Hematopoietic multipotent progenitor cell (in vitro differentiated cells): ENCODE measurements around the gene COX17. TPM values are rescaled to one million over a fixed set of nuclear protein-coding genes. Genes with fewer than 3 reads are reported as not detected.

ENCODE experiments used
- DNase-seq, 3 donors: peaks; one replicate each; pipeline ENCODE4 v3.0.0-alpha.2; 2011 to 2015; ENCODE audit warnings: low read depth in 2 of 3, low spot score in 2 of 3
- total RNA-seq: library from RNA; depleted of rRNA; stranded (reverse); fragments of >200 nt; gene quantifications from one replicate; pipeline ENCODE4 v1.2.3, GENCODE V29; 2012

The COX17 gene
- total RNA-seq, 1 donor = 7.5 TPM

DNA sequence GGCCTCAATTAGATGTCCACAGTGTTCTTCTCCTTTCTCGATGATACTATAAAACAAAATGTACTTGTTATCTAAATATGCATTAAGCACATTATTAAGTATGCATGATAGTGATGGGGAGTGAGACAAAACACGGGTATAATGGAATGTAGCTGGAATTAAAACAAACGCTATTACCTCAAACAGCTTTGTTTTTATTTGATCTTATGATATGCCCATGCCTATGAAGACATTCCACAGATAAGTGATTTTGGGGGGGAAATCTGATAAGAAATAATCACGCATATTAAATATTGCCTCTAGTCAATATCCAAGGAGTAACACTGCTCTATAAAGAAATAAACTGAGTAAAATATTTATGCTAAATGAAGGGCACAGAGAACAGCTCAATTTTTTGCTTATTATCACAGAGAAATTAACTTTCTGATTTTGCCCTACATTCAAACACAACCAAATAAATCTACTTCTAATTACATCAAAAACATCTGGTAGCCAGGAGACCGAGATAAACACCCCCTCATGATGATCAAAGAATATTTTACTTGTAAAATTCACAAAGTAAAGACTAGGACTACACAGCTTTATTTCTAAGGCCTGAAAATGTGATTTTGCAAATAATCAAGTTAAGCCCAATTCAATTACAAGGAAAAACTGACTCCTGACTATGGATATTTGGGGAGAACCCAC, 1.9 kb downstream of the COX17 start:
- DNase-seq = no peak

DNA sequence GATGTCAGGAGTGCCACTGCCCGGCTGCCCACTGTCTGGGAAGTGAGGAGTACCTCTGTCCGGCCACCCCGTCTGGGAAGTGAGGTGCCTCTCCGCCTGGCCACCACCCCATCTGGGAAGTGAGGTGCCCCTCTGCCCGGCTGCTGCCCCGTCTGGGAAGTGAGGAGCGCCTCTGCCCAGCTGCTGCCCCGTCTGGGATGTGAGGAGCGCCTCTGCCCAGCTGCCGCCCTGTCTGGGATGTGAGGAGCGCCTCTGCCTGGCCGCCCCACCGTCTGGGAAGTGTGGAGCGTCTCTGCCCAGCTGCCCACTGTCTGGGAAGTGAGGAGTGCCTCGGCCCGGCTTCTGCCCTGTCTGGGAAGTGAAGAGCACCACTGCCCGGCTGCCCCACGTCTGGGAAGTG, 3.3 kb downstream of the COX17 start:
- no peak for DNase-seq

DNA sequence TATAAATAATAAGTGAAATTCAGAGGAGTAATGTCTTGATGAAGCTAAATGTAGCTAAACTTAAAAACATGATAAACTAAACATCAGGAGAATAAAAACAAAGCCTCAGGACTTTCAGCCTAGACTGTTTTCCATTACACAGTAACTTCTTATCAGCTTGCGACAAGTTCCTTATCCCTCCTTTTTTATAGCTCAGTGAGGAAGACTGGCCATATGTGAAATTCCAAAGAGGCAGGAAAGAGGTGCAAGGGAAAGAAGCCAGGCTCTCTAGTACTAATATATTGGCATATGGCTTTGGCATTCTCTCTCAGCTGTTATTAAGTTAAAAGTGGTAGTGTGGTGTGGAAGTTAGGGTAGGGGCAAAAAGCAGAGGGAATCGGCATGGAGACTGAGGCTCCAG, 4.4 kb downstream of the COX17 start:
- no peak for DNase-seq

DNA sequence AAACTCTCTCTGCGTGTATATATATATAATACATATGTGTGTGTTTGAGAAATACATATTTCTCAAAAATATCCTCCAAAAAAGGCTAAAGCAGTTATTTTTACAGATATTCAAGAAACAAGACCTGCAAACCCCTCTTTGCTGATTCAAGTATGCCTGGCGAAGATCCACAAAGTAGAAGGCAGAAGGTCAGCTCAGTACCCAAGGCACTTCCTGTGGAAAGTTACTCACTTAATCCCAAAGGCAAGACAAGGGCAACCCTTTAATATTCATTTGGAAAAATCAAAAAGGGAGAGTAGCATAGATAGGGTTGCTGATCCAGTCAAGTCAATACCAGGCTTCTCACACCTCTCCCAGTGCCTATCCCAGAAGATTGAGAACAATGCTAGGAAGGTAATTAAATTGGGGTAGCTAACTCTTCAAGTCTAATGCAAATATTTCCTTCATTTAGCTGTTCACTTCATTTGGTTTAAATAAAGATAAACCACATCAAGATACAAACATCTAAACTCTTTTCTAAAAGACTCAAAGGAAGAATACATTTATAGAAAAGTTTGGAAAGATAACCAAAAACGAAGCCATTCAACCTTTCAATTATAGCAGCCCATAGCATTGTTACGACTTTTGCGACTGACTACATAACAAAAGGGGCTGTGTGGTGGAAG, 7.2 kb downstream of the COX17 start:
- DNase-seq = no peak

DNA sequence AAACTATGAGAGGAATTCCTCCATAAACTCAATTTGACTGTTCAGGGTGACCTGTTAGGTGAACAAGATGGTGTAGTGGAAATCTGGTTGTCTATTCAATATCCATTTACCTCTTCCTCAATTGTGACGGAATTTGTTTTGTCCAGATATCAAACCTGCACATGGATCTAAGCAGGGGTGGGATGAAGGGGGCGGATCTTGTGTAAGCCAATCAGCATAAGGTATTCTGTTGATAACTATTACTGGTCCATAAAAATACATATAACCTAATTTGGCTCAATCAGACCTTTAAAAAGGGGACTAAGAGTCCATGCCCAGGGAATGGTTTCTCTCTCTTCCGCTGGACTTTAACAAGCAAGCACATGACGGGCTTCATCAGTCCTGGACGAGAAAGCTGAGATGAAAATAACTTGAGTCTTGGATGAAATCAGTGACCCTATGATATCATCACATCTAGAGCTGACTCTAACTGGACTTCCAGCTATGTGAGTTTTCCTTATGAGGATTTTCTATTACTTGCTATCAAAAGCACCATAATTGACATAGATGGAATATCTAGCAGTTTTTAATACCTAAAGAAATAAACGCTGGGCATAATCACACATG, 11.1 kb downstream of the COX17 start:
- no peak for DNase-seq

DNA sequence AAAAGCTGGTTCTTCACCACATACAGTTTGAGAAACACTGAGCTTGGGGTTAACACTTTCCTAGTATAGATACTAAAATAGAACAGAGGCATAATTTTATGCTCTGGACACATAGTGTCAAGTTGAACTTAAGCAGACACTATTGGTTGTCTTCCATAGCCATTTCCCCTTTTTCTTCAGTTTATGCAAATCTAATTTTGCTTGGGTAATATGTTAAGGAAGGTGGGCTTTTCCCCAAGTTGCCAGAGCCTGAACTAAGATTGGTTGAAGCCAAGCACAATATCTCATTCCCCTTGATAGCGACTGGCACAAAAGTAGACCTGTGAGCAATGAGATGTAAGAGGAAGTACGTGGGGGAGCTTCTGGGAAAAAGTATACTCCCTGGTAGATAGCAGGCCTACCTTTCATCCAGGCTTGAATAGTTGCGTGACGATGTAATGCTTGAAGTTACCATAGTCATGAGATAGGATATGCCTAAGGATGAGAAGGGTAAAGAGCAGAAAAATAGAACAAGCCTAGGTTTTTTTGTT, 12.3 kb downstream of the COX17 start:
- DNase-seq = no peak

DNA sequence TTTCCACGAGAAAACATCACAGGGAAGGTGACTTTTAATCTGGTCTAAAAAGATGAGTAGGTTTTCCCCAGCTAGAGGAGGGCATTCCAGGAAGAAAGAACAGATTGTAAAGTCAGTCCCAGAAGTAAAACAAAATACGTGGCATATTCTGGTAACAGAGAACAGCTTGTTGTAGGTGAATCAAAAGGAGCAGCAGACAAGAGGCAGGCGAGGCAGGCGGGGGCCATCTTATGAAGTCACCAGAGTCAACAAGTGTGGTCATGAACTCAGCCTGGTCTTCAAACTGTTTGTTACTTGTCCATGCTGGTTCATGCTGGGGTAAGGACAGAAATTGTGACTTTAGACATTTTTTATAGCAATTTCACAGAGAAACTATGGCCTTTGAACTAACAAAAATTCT, 12.8 kb downstream of the COX17 start:
- no peak for DNase-seq

DNA sequence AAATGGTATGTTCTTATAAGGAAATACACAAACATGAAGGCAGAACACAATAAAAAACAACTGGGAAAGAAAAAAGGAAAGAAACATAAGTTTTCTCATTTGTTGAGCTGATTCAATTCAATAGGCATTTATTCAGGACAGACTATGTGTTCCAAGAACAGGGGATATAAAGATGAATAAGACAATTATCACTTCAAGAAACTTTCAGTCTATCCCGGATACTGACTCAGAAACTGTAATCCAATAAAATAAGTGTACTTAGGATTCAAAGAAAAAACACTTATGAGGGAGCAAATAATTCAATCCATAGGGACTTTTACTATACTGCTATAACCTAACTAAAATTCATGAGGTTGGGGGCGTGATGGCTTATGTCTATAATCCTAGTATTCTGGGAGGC, 13.3 kb downstream of the COX17 start:
- no peak for DNase-seq

DNA sequence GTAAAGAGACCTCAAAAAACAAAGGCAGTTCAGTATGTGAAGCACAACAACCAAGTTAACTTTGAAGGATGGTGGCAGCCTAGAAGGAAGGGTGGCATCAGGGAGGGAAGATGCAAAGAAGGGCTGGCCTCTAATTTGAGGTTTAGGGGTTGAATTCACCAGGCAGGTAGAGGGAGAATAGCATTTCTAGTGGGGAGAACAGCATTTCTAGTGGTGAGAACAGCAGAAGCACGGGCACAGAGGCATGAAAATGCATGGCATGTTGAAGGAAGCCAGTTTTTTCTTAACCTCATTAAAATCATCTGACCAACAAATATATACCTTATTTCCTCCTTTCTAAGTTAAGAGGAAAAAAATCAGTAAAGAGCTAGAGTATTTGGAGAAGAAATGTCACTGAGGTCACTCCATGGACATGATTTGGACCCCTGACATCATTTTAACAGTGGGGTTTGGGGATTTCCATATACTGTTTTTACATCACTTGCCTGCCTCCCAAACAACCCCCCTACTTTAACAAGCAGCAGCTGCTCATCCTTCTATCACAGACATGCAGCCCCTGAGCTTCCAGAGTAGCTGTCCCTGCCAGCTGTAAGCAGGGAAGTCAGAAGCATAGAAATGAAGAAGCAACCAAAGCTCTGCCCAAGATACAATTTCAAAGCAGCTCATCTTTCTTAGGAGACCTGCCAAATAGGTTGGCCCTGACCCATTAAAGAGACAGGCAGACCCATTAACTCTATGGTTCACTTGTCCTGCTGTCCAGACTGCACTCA, 14.4 kb downstream of the COX17 start:
- no peak for DNase-seq

DNA sequence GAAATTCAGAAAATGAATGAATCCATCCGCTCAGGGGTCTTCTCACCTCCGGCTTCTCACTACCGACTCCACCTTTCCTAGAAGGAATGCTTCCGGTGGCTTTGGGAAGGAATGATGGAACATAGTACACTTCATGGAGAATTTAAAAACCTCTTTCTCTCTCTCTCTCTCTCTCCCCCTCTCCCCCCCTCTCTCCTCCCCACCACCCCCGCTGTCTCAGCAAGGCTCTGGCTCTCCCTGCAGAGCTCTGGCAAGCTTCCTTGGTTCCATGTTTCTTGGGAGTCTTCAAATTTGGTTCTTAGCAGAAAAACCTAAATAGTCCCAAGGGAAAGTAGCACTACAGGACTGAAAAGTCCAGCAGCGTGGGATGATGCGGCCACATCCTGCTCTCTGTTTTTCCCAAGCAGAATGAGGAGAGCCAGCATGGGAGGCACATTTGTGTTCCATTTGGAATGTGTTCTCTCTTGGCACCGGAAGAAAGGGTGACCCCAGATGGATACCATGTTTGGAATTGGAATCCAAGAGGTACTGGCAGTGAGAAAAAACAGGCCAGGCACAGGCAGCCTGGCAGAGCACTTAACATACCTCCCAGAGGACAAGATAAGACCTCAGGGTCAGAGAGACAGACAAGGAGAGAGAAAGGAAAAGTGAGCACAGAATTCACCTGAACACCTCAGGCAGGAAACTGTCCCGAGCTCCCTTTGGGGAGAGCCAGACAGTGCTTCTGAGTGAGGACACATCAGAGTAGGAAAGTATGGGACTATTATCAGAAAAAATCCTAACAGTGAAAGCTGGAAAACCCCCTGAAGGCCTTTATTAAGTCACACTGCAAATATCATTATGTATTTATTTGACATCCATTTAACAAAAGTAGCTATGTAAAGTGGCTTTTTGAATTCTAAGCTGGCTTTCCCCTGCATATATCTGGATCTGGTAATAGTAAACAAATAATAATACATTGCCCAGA, 16.4 kb downstream of the COX17 start, which contains the start of gene POPDC2:
TSS of gene POPDC2 (minus strand) at position 116 of the 967 bp plus-strand sequence. CDS start 166 bp downstream, outside the sequence.
- DNase-seq = no peak

DNA sequence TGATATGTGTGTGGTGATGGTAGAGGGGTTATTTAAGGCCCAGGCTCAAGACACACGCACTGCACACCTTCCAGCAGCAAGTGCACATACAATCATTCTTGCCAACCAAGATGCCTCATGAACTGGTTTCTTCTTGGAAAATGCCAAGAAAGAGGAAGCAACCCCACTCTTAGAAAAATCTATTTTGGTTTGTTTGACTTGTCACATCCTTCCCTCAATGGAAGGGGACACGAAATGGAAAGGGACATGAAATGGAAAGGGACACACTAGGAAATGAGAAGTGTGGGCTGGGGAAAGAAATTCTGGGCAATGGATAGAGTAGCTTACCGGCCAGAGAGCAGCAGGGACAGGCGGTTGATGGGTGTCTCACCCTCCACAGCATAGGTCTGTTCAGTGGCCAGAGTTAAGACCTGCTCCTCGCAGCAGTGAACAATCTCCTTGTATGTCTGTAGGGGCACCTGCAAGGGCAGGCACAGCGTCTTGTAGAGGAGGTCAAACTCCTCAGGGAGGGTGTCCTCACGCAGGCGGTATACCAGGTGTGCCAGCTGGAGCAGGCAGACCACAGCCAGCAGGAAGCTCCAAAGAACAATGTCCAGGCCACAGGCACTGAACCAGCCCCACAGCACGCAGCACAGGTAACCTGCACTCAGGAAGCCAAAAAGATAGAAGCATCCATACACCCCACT, 17.5 kb downstream of the COX17 start:
- DNase-seq = no peak

DNA sequence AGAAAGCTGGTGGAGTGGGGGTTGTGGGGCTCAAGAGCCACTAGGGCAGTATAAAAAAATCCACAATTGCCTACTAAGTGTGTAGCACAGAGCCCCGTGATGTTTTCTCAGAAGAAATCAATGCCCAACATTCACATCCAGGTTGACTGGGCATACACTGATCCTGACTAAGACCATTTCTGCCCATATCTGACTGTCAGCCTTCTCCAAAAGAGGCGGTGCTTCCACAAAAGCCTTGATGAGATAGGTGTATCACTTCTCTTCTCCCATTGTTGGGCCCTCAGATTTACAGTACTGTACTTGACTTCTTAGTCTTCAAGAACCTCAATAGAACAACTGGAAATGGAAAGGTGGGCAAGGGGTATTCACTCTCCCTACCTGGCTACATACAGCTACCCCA, 18.2 kb downstream of the COX17 start:
- DNase-seq = no peak

DNA sequence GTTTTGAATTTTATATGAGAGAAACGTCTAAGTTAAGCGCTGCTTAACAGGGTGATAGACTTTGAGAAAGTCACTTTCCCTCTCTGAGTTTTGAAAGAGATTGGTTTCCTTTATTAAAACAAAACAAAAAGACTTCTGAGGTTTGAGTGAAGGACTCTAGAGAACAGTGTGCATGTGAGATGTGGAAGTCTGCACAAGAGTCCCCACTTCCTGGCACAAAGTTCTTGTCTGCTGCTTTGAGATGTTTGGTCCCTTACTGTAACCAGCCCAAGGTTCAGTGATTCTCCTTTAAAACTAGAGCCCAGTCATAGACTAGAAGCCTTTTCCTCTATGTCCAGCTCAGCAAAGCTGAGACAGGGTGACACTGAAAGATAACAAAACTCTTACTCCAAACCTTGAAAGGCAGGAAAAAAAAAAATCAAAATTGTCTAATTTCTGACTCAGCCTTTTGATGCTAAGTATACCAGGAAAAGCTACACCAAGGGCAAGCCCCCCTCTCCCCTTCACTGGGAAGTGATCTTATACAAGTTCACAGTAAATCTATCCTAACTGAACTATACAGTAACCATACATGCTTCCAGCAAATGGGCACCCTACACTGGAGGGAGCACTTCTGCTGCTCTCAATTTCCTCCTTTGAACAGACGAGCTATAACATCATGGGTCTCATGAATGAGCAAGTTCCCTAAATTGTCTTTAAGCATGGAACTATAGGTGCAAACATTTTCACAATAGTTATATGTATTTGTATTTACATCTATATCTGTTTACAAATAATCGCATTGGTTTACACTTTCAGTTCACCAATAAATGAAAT, 19.1 kb downstream of the COX17 start:
- no peak for DNase-seq

DNA sequence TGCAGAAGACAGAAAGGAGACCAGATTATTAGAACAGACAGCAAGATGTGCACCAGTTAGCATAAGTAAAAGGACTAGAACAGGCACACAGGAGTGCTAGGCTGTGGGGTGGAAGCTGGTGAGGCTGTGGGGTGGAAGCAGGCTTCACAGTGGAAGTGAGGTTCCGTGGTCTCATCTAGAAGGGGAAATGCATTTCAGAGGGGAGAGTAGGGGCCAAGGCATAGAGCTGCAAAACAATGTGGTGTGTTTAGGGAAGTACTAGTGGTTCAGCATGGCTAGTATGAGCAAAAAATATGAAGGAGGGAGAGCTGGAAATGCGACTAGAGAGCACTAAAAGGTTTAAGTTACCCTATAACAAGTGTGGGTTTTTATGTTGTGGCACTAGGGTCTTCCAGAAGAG, 23.3 kb downstream of the COX17 start:
- peak in 1 of 3 donors; percentile 29 for DNase-seq

DNA sequence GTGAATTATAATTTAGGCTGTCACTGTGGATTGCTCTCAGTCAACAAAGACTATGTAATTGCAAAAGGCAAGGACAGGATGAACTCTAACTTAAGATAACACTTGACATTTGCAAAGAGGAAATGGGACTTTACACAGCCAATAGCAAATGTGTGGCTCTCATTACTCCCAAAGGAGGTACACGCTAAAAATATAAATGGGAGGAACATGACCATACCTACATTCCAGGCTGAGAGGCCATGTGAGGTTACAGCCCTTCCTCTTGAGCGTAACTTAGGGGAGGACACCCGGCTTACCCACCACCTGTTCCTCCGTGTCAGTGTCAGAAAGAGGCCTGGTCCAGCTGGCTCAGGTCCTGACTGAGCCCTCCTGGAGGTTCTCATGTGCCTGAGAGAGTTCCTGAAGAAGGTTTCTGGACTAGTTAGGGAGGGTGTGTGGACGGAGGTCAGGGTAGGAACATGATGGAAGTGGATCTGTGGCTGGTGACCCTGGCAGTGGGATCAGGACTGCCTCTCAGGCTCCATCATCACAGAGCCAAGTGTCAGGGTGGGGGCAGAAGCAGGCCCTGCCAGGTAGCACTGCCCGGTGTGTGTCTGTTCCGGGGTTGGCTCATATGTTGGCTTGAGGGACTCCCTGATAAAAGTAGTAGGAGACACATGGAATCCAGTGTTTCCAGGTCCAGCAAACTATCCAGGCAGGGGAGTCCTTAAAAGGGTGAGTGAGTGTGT, 24.7 kb downstream of the COX17 start:
- no peak for DNase-seq

DNA sequence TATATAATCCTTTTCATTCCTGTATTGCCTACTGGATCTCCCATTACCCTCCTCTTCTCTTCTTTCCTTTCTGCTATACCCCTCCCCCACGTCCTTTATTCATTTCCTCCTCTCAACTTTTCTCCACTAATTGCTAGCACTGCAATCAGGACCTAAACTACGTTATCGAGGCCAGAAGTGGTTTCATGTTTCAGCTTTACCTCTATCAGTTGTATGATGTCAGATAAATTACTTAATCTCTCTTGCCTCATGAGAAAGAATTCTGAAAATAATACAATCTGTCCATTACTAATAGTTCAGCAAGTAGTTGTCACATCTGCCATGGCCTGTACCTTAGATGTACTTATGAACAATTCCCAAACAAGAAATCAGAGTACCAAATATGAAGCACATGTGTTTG, 27.4 kb downstream of the COX17 start:
- DNase-seq = no peak

DNA sequence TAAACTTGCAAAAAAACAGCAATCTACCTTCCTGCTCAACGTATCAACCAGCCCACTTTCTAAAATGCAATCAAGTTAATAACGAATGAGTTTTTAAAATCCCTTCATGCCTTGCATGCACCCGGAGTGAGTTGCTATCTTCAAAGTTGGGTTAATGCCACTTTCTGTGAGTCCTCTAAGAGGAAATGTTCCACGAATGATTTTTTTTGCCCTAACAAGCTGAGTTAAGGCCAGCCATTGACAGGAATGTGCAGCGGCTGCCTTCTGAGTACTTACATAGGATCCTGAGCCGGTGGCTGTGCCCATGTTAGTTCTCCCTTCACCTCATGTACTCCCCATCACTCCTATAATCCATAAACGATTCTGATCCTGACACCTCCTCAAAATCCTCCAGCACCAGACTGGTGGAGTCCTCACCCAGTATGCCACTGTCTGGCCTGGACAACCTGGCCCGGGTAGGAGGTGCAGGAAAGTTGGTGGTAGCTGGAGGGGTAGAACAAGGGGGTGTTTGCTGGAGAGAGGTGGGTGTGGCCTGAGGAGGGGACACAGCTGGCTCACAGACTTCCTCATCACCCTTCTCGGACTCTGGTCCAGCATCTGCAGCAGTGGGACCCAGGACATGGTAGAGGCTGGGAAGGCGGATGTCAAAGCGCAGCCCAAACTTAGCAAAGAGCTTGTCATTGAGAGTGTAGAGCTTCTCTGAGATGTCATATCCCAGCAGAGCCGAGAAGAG, 29.2 kb downstream of the COX17 start:
- DNase-seq = no peak
